ENCODE results near the gene NFS1.

- no peak for TF ChIP-seq POLR2A (IDR thresholded peaks at IDR 0.05)
- TF ChIP-seq CTCF (IDR thresholded peaks at IDR 0.05) = no peak
Measured at GRCh38 chr20:35729283-35729807, 30.2 kb upstream of the NFS1 start.
